Ishikawa (cell line): ENCODE data around the gene TMPRSS2.

ENCODE experiments used
- CREB1 ChIP-seq: IDR thresholded peaks from 2 replicates; pipeline ENCODE4 v1.6.1; 2012; ENCODE audit warnings: low read depth
- NFIC ChIP-seq: IDR thresholded peaks from 2 replicates; pipeline ENCODE4 v1.6.1; 2012
- TEAD4 ChIP-seq: IDR thresholded peaks from 2 replicates; pipeline ENCODE4 v1.6.1; 2012
- TF ChIP-seq, protein P1 (sequence below): IDR thresholded peaks from 2 replicates; pipeline ENCODE4 v1.6.1; 2012

GRCh38 chr21:41542727-41543126 lies 34.8 kb upstream of the TMPRSS2 start:
- TF ChIP-seq CREB1 (no peak), TEAD4 (no peak), NFIC (no peak)
- TF ChIP-seq, protein P1, sequence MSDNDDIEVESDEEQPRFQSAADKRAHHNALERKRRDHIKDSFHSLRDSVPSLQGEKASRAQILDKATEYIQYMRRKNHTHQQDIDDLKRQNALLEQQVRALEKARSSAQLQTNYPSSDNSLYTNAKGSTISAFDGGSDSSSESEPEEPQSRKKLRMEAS = no peak
